ENCODE results near the gene ZBTB20. TPM values are rescaled to one million over a fixed set of nuclear protein-coding genes. Genes with fewer than 3 reads are reported as not detected.

The ZBTB20 gene
- total RNA-seq, 1 donor from 2014 or later = 91.2 TPM

DNA sequence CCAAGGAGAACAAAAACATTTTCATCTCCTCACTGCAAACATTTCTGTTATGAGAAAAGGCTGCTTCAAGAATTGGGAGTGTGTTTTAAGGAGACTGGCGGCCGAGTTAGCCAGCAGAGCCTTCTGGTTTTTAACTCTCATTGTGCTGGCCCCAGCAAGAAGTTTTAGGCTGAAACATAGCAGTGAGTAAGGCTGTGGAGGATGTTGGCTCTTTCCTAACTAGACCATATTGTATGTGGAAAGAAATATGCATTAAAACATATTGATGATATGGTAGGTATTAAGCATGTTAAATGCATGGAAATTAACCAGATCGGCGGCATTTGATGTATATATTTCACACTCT lies 762.6 kb downstream of the ZBTB20 start:
- Mint-ChIP-seq H3K27me3 (no peaks in the 10 kb centered on the region), H3K4me1 (peaks cover 3% of the 10 kb centered on the region), H3K4me3 (no peak overlapping the region), H3K9me3 (no peaks in the 10 kb centered on the region), H3K27ac (no peak overlapping the region), H3K36me3 (ENCODE audit: low read depth) (peaks cover 49% of the 10 kb centered on the region)
- no peak for DNase-seq
- ChIA-PET POLR2A (interaction anchor here (0.6 to 1.3 kb wide), 10 partner anchors 38 to 785 kb away, joined by 3 to 14 read pairs (median 4); no protein-coding TSS in a partner anchor), CTCF (interaction anchor here (0.6 to 3.5 kb wide), 16 partner anchors 9 to 205 kb away, joined by 3 to 23 read pairs (median 4); partner anchors contain the start of gene DRD3)
- ATAC-seq (ENCODE audit: low read depth) = no peak
- intact Hi-C loops (cut with micrococcal nuclease) = loop anchor here (1.0 to 10.0 kb wide), 11 partner anchors 16 to 1430 kb away; partner anchors contain the start of gene ZBTB20
- TF ChIP-seq, protein P1, sequence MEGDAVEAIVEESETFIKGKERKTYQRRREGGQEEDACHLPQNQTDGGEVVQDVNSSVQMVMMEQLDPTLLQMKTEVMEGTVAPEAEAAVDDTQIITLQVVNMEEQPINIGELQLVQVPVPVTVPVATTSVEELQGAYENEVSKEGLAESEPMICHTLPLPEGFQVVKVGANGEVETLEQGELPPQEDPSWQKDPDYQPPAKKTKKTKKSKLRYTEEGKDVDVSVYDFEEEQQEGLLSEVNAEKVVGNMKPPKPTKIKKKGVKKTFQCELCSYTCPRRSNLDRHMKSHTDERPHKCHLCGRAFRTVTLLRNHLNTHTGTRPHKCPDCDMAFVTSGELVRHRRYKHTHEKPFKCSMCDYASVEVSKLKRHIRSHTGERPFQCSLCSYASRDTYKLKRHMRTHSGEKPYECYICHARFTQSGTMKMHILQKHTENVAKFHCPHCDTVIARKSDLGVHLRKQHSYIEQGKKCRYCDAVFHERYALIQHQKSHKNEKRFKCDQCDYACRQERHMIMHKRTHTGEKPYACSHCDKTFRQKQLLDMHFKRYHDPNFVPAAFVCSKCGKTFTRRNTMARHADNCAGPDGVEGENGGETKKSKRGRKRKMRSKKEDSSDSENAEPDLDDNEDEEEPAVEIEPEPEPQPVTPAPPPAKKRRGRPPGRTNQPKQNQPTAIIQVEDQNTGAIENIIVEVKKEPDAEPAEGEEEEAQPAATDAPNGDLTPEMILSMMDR (IDR thresholded peaks at IDR 0.05) = no peak

GRCh38 chr3:114383875-114384557 lies 763.1 kb downstream of the ZBTB20 start:
- peak; percentile 40 for DNase-seq
- H3K9me3 Mint-ChIP-seq = no peaks in the 10 kb centered on the region
- H3K36me3 Mint-ChIP-seq (ENCODE audit: low read depth) = peaks cover 52% of the 10 kb centered on the region
- H3K4me3 Mint-ChIP-seq = no peak overlapping the region
- ChIA-PET CTCF (interaction anchor here (0.6 to 3.5 kb wide), 20 partner anchors 9 to 231 kb away, joined by 3 to 23 read pairs (median 4); partner anchors contain the start of gene DRD3), POLR2A (interaction anchor here (0.6 to 1.3 kb wide), 10 partner anchors 39 to 785 kb away, joined by 3 to 14 read pairs (median 4); no protein-coding TSS in a partner anchor)
- intact Hi-C loops (cut with micrococcal nuclease) = loop anchor here (1.0 to 10.0 kb wide), 14 partner anchors 17 to 1431 kb away; partner anchors contain the start of gene ZBTB20
- ATAC-seq (ENCODE audit: low read depth) = peak; percentile 98
- H3K27me3 Mint-ChIP-seq = no peaks in the 10 kb centered on the region
- TF ChIP-seq, protein P1 (IDR thresholded peaks at IDR 0.05) = peak; percentile 68
- H3K27ac Mint-ChIP-seq = no peak overlapping the region
- H3K4me1 Mint-ChIP-seq = peaks cover 4% of the 10 kb centered on the region

DNA sequence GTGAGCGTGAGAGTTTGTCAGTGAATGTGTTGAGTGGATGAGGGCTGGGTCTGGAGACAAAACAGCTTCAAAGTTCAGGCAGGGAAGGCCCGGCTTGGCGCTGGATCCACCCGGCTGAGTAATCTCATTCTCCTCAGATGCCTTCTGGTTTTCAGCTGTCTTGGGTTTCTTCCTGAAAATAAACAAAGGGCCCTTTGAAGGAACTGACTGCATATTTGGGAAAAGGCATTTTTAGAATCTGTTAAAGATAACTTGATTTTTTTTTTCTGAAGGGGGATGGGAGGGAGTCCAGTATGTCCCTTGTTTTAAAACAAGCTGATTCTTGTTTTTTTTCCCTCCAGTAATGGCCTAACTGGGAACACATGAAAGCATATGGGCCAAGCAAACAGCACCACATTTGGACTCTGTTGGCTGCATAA lies 766.8 kb downstream of the ZBTB20 start:
- ATAC-seq (ENCODE audit: low read depth) = no peak

GRCh38 chr3:114379266-114379665 lies 767.8 kb downstream of the ZBTB20 start:
- no peaks in the 10 kb centered on the region for H3K9me3 Mint-ChIP-seq
- H3K4me3 Mint-ChIP-seq = no peak overlapping the region
- ATAC-seq (ENCODE audit: low read depth) = no peak
- H3K4me1 Mint-ChIP-seq = peaks cover 8% of the 10 kb centered on the region
- no peaks in the 10 kb centered on the region for H3K27me3 Mint-ChIP-seq
- H3K27ac Mint-ChIP-seq = no peak overlapping the region
- POLR2A ChIA-PET = interaction anchor here (0.6 kb wide), 1 partner anchor 7 kb away, joined by 5 read pairs; no protein-coding TSS in a partner anchor
- intact Hi-C loops (cut with micrococcal nuclease) = no loop called here
- CTCF ChIA-PET = no interaction called here
- peaks cover 58% of the 10 kb centered on the region for H3K36me3 Mint-ChIP-seq (ENCODE audit: low read depth)
- DNase-seq = no peak
- TF ChIP-seq, protein P1 (IDR thresholded peaks at IDR 0.05) = no peak

More for the DNA sequence above, 766.8 kb downstream of the ZBTB20 start:
- TF ChIP-seq, protein P1 (IDR thresholded peaks at IDR 0.05) = no peak
- intact Hi-C loops (cut with micrococcal nuclease) = loop anchor here (5.0 to 10.0 kb wide), 6 partner anchors 662 to 1435 kb away; partner anchors contain the start of gene ZBTB20
- H3K27me3 Mint-ChIP-seq = no peaks in the 10 kb centered on the region
- peaks cover 8% of the 10 kb centered on the region for H3K4me1 Mint-ChIP-seq
- no peaks in the 10 kb centered on the region for H3K9me3 Mint-ChIP-seq
- H3K36me3 Mint-ChIP-seq (ENCODE audit: low read depth) = peaks cover 50% of the 10 kb centered on the region
- ChIA-PET POLR2A (interaction anchor here (0.7 to 1.4 kb wide), 2 partner anchors 65 to 88 kb away, joined by 3 to 4 read pairs; no protein-coding TSS in a partner anchor), CTCF (interaction anchor here (0.8 to 1.7 kb wide), 4 partner anchors 13 to 48 kb away, joined by 3 to 4 read pairs (median 3); no protein-coding TSS in a partner anchor)
- no peak overlapping the region for H3K27ac Mint-ChIP-seq
- no peak overlapping the region for H3K4me3 Mint-ChIP-seq
- DNase-seq = no peak

DNA sequence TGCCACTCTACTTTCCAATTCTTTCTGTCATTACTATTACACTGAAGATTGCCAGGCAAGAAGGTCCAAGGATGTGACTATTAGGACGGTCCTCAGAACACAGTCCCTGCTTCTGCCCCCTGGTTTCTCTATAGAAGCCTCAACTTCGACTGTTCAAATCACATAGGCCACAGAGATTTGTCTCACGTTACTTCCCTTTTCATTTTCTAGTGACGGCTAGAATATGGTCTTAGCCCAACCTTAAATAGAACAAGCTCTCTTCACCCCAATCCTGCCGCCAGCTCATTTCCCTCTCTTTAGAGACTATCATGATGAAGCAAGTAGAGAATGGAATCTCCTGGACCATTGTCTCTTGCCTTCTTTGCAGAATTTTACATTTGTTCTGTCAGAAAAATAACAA lies 768.3 kb downstream of the ZBTB20 start:
- ATAC-seq (ENCODE audit: low read depth) (peak; percentile 52), DNase-seq (no peak)
- Mint-ChIP-seq H3K27me3 (no peaks in the 10 kb centered on the region), H3K9me3 (no peaks in the 10 kb centered on the region), H3K27ac (peak overlapping the region; percentile 50), H3K4me3 (no peak overlapping the region), H3K4me1 (peaks cover 8% of the 10 kb centered on the region), H3K36me3 (ENCODE audit: low read depth) (peaks cover 61% of the 10 kb centered on the region)
- TF ChIP-seq, protein P1 (IDR thresholded peaks at IDR 0.05) = no peak
- POLR2A ChIA-PET = no interaction called here
- CTCF ChIA-PET = no interaction called here
- intact Hi-C loops (cut with micrococcal nuclease) = no loop called here
